Activated CD4-positive, CD25-positive, alpha-beta regulatory T cell treated with anti-CD3 and anti-CD28 coated beads, Interleukin-2, amount 50 U/mL, for 24 hours (primary cell): ENCODE results near the gene TIPARP.

ENCODE experiments used
- ATAC-seq, 2 donors: fragments of 150-1000 bp; cut with Tn5 transposase; one replicate each; pipeline ENCODE4 v1.10.0; 2021; ENCODE audit warnings: mild to moderate bottlenecking in 1 of 2, moderate library complexity in 1 of 2

TIPARP gene

GRCh38 chr3:156676768-156677479 is 2.5 kb downstream of the TIPARP start:
- peak; percentile 30 to 39 for ATAC-seq

- no peak for ATAC-seq
Measured at GRCh38 chr3:156677536-156677935, 3.1 kb downstream of the TIPARP start.

- no peak for ATAC-seq
Measured at GRCh38 chr3:156678197-156678596, 3.8 kb downstream of the TIPARP start.

GRCh38 chr3:156680243-156680914 is 6.0 kb downstream of the TIPARP start:
- ATAC-seq = no peak

- ATAC-seq = no peak
Measured at GRCh38 chr3:156681002-156681401, 6.6 kb downstream of the TIPARP start.

DNA sequence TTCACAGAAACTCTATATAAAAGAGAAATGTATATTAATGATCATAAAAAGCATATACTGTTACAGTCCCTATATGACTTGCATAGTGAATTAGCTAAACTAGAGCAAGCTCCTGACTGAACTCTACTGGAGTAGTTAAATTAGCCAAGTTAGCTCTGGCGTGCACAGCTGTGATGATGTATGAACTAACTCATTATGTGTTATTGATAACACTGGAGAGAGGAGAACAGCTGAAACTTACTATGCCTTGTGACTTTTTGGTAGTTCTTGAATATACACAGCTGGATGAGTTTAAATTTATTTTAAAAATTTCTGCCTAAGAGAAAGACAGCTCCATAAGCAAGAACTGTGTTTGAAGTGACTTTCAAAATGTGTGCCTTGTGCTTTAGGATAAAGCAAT is 8.1 kb downstream of the TIPARP start:
- peak in 1 of 2 donors; percentile 14 for ATAC-seq

DNA sequence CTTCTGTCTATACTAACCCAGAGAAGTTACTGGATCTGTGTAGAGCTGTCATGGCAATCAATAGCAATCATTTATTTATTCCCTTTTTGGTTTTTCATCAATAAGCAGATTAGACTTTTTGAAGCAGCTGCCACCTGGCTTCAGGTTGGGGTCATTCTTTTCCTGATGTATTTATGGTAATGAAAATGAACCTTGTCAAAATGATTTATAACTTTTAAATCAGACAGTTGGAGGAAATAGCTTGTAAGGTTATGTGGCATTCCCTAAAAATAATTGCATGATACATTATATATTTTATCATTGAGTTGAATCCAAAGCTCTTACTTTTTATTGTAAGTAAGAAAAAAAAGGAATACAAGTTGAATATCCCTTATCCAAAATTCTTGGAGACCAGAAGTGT is 8.6 kb downstream of the TIPARP start:
- ATAC-seq = no peak

GRCh38 chr3:156685198-156685597 is 10.8 kb downstream of the TIPARP start:
- peak; percentile 45 to 67 for ATAC-seq

GRCh38 chr3:156685752-156686151 is 11.4 kb downstream of the TIPARP start:
- ATAC-seq = peak; percentile 14 to 17

DNA sequence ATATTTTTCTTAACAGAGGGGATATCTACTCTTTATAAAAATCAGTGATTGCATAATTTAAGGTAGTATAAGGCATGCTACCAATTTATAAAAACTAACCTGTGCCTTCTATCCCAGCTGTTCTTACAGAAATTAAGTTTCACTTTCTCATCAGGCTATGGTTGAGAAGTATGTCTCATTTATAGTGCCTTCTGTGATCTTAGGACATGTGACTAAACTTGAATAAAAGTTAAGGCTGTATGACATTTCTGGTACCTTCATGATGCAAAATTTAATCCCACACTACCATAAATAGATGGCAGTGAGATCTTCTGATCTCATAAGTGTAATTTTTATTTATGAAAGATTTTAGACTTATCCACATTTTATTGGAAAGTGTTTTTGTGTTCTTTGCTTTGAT is 12.6 kb downstream of the TIPARP start:
- peak; percentile 71 to 75 for ATAC-seq

DNA sequence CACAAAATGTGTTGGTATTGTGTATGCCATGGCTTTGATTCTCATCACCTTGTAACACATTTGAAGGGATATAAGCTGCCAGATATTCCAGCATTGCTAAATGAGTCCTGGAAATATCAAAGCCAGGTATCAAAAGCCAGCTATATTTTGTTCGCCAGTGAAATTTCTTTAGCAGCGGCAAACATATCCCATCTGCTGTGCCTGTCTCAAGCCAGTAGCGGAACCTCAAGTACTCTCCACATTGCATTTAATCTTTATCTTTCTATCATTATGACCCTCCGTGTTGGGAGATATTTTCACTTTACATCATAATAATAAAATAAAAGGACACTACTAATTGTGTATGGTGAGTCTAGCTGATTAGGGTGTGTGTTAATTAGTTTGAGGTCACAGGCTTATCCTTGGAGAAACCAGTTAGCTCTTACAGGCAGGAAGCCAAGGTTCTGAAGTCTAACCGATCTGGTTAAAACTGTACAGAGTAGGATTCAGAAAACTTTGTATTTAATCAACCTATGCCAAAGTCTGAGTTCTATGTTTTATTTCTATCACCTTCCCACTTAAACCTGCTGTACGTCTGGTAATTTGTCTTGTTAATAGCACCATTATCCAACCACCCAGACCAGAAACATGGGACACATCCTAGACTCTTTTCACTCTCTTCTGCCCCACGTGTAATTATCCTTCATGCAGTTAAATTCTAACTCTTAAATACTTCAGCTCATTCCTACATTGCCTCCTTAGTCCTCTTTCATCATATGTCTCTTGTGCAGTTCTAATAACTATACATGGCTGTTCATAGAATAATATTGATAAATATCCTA is 14.5 kb downstream of the TIPARP start:
- no peak for ATAC-seq

GRCh38 chr3:156689608-156690007 is 15.2 kb downstream of the TIPARP start:
- no peak for ATAC-seq

DNA sequence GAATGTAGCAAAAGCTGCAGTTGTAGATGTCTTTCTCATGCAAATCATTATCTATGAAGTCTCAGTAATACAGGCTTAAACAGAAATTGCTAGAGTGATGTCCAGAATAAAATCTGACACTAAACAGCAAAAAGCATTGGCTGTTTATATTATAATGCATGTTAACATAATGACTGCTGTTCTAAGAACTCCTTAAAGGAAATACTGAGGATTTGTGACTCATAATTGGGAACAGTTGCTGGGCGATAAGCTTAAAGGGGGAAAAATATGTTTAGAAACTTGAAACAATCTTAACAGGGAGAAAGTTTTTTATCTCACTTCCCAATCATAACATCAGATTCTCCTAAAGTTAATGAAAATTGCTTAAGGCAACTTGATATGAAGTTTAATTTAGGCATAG is 17.5 kb downstream of the TIPARP start:
- no peak for ATAC-seq

- no peak for ATAC-seq
Measured at GRCh38 chr3:156693166-156693565, 18.8 kb downstream of the TIPARP start.

DNA sequence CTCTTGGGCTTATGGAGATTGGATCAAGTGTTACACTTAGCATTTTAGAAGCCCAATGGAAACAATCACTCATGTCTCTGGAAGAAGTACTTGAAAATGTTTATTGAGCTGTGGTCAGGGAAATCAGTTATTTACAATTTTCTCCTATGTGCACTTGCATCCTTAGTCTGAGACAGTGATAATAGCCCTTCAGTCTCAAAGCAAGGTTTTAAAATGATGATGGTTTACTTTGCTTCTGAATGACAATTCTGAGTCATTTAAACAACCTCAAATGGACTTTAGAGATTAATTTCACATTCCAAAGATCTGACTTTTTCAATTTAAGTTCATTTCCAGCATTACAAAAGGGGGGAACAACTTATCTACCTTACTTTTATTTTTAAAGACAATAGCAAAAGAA is 20.1 kb downstream of the TIPARP start:
- ATAC-seq = no peak

DNA sequence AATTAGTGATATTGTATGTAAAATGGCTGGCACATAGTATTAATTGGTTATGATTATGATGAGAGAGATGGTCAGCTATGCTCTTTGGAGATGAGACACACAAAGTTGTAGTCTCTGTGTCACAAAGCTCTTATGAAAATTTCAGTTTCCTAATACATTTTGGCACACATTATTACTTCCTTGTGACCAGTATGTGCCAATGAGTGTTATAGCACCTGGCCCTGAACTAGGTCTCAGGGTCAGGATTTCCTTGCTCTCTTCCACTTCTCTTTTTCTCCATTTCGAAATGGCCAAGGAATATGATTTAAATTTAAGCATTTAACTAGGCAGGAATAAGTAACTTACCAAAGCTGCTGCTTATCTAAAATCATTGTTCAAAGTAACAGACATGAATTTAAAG is 28.0 kb downstream of the TIPARP start:
- ATAC-seq = no peak

- ATAC-seq = no peak
Measured at GRCh38 chr3:156704370-156705036, 30.1 kb downstream of the TIPARP start.

GRCh38 chr3:156705761-156706616 is 31.6 kb downstream of the TIPARP start:
- ATAC-seq = no peak

- ATAC-seq = no peak
Measured at GRCh38 chr3:156707588-156707987, 33.2 kb downstream of the TIPARP start.

DNA sequence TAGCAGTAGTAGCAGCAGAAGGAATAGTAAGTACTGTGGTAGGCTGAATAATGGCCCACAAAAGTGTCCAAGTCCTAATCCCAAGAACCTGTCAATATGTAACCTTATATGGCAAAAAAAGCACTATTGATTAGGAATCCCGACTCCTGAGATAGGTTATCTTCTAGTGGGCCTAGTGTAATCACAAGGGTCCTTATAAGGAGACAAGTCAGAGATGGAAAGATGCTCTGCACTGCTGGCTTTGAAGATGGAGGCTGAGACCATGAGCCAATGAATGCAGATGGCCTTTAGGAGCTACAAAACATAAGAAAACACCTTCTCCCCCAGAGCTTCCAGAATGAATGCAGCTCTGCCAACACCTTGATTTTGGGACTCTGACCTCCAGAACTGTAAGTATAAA is 36.0 kb downstream of the TIPARP start:
- ATAC-seq = no peak

DNA sequence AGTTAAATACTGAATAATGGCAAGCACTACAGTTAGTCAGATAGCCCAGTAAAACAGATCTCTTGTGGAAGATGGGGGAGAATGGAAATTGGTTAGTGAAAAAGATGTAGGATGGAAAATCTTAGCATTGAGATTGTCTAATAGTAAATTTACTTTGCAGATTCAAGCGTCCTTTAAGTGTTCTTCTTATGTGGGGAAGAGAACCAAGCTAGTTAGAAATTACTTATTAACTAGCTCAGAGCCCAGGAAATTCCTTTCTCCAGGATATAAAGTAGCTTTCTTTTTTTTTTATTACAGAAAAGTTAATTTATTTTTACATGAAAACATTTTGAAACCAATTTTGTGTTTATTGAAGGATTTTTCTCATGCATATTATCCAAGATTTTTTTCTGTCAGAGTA is 36.7 kb downstream of the TIPARP start:
- no peak for ATAC-seq

- ATAC-seq = peak; percentile 82
Measured at GRCh38 chr3:156711944-156712343, 37.6 kb downstream of the TIPARP start.
